Transverse colon (tissue), 3 donors: Measurements from ENCODE around the gene AFP.

Experiments
- CTCF ChIP-seq, 5 experiments: fragments of 200-600 bp in 3 of 5; fragments of 450-650 bp in 2 of 5; sonication (generic) in 3 of 5; IDR thresholded peaks; 1 replicate in 2 of 5; 2 replicates in 3 of 5; pipeline ENCODE4 v1.5.1; 2016 to 2017; ENCODE audit warnings: antibody characterized with exemption in 5 of 5, inconsistent platforms in 3 of 5, mild to moderate bottlenecking in 2 of 5, moderate library complexity in 1 of 5
- EP300 ChIP-seq: sonication (generic); formaldehyde crosslinking; IDR thresholded peaks from one replicate; pipeline ENCODE4 v1.6.1; 2017; ENCODE audit warnings: antibody characterized with exemption, low read depth

DNA sequence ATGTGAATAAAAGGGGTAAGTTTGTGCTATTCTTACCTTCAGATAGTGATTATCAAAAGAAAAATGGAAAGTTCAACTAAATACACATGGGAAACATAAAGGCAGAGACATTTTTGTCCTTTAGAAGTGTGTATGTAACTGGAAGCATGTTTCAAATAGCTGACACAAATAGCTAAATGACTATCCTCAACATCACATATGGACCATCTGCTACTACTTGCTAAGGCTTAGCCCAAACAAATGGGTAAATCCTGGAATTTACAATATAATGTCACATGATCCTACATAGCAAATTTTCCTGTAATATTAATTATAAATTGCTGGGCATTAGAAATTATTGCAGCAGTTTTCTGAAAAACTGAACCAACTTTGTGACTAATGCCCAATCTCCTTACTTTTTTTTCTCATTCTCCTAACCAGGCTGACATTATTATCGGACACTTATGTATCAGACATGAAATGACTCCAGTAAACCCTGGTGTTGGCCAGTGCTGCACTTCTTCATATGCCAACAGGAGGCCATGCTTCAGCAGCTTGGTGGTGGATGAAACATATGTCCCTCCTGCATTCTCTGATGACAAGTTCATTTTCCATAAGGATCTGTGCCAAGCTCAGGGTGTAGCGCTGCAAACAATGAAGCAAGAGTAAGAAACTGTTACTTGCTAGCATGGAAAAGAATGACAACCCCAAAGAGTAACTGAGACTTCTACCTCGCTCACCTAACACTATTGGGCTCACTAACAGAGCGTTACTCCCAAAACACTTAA is 16.1 kb downstream of the AFP start:
- TF ChIP-seq CTCF (IDR thresholded peaks at IDR 0.05) (no peak), EP300 (no peak)
